HG03135 (cell line): ENCODE data around the gene COL9A3.

Source experiments
- ATAC-seq: cut with Tn5 transposase; IDR thresholded peaks from one replicate; pipeline ENCODE4 v1.9.1; 2021; ENCODE audit warnings: mild to moderate bottlenecking, moderate library complexity; ENCODE audit not compliant: unreplicated experiment

The COL9A3 gene

DNA sequence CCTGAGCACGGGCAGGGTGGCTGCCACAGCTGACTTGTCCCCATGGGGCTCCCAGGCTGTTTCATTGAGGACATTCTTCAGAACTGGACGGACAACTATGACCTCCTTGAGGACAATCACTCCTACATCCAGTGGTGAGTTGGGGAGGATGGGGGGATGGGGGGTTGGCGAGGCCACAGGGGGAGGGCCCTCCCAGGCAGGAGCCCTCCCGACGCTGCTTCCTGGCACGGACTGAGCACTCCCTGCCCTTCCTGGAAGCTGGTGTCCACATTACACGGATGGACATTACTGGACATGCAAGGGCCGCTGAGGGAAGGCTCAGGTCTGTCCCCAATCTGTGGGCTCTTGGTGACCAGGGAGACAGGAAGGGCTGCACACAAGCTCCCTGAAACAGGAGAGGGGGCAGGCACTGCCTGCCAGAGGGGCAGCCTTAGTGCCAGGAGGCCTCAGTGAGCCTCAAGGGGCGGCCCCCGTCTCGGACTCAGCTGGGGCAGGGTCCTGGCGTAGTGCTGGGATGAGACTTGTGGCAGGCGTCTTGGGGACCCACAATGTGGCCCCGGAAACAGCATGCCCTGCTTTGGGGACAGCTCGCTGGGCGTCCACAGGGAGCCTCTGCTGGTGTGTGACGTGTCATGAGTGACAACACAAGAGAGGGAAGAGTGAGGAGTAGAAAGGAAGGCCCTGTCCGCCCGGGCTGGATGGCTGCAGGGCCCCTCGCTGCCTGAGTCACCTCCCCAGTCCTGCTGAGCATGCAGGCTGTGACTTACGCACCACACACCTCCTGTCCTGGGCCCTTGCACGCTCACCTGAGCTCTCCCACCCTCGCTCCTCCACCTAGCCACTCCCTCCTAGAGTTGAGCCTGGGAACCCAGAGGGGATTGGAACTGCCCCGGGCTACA, 7.1 kb upstream of the COL9A3 start:
- ATAC-seq = no peak

DNA sequence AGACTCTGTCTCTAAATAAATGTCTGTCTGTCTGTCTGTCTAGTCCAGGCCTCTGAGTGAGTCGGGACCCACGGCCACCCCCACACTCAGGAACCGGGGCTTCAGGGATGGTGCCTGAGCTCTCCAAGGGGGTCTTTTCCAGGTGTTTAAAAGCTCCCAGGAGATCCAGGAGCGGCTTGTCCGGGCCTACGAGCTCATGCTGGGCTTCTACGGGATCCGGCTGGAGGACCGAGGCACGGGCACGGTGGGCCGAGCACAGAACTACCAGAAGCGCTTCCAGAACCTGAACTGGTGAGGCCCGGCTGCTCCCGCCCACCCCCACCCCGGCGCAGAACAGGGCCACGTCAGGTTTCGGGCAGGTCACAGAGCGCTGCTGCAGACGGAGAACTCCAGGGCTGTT, 5.5 kb upstream of the COL9A3 start:
- no peak for ATAC-seq

DNA sequence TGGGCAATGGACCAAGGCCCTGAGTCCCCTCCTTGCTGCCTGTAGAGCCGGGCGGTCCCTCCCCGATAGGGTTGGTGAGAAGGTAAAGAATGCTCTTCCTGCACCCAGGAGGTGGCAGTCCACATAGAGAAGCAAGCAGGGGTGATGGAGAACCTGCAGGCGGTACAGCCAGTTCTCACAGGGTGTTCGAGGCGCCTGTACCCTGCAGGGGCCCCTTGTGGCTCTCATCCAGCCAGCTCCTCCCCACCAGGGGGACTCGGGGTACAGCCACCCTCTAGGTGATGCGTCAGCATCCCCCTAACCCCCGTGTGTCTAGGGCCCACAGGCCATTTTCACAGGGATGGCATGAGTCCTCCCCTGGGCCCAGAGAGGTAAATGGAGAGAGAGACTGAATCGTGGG, 5.1 kb upstream of the COL9A3 start:
- ATAC-seq = no peak

DNA sequence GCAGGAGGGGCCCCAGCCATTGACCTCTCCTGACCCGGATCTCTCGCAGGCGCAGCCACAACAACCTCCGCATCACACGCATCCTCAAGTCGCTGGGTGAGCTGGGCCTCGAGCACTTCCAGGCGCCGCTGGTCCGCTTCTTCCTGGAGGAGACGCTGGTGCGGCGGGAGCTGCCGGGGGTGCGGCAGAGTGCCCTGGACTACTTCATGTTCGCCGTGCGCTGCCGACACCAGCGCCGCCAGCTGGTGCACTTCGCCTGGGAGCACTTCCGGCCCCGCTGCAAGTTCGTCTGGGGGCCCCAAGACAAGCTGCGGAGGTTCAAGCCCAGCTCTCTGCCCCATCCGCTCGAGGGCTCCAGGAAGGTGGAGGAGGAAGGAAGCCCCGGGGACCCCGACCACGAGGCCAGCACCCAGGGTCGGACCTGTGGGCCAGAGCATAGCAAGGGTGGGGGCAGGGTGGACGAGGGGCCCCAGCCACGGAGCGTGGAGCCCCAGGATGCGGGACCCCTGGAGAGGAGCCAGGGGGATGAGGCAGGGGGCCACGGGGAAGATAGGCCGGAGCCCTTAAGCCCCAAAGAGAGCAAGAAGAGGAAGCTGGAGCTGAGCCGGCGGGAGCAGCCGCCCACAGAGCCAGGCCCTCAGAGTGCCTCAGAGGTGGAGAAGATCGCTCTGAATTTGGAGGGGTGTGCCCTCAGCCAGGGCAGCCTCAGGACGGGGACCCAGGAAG, 4.5 kb upstream of the COL9A3 start:
- ATAC-seq = no peak

DNA sequence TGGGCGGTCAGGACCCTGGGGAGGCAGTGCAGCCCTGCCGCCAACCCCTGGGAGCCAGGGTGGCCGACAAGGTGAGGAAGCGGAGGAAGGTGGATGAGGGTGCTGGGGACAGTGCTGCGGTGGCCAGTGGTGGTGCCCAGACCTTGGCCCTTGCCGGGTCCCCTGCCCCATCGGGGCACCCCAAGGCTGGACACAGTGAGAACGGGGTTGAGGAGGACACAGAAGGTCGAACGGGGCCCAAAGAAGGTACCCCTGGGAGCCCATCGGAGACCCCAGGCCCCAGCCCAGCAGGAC, 4.0 kb upstream of the COL9A3 start:
- ATAC-seq = no peak

DNA sequence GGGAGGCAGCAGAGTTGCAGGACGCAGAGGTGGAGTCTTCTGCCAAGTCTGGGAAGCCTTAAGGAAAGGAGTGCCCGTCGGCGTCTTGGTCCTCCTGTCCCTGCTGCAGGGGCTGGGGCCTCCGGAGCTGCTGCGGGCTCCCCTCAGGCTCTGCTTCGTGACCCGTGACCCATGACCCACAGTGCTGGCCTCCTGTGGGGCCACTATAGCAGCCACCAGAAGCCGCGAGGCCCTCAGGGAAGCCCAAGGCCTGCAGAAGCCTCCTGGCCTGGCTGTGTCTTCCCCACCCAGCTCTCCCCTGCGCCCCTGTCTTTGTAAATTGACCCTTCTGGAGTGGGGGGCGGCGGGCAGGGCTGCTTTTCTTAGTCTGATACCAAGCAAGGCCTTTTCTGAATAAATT, 3.3 kb upstream of the COL9A3 start:
- no peak for ATAC-seq

DNA sequence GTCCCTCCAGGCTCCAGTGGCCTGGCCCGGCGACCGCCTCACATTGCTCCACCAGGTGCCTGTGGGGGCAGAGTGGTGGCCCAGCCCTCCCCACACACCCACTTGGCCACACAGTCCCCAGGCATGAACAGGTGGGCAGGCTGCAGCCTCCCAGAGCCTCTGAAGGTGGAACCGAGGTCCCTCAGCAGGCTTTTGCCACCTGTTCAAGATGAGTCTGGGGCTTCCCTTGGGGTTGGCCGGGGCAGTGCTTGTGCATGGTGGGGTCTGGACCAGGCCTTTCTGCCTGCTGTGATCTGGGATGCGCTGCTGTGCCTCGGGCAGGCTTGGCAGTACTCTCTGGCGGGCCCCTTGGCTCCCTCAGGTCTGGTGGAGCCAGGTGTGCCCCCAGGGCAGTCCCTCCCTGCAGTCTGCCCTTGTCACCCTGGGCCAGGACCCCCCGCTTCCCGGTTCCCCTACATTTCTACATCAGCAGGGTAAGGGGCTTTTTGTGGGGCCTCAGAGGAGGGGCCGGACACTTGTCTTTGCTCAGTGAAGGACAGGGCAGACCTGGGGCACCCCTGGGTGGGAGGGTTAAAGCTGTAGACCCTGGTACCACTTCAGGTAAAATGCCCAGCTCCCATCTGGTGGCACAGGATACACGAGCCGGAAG, 2.7 kb upstream of the COL9A3 start:
- ATAC-seq = no peak

DNA sequence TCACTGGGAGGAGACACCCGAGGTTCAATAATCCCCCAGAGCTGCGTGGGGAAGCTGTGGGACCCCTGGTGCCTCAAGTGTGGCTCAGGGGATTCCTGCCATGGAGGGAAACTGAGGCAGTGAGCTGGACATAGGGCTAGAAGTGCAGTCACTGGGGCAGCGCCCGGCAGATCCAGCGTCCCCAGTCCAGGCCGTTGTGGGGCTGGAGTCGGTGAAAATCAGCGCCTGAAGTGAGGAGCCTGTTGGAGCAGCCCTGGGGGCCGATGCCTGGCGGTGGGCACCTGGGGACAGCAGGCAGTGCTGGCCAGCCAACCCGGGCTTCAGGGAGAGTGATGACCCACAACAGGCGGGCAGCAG, 2.2 kb upstream of the COL9A3 start:
- no peak for ATAC-seq

DNA sequence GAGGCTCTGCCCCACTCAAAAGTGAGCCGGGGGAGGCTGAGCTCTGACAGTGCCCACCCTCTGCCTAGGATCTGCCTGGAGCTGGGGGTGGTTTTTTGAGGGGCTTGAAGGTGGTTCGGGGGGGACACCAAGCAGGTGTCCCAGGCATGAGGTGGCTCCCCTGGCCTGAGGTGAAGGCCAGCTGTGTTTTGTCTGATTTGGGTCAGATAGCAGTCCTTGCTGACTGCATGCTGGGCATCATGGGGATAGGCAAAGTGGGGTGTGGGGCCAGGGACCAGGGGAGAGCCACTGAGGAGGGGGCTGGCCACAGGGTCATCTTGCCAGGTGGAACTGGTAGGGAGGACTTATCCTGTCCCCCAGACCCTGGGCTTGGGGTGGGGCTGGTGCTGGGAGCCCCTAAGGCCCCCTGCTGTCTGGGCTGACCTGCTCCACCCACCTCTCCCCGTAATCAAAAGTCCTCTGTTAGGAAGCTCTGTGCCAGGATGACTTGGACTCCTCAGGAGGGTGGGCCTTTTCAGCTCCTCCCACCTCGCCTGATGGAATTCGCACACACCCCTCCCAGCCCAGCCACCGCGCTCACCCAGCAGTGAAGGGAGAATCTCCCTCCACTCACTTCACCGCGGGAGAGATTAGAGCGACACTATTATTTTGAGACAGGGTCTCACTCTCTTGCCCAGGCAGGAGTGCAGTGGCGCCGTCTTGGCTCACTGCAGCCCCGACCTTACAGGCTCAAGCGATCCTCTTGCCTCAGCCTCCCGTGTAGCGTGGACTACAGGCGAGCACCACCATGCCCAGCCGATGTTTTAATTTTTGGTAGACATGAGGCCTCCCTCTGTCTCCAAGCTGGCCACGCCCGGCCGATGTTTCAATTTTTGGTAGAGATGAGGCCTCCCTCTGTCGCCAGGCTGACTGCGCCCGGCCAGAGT, 1.5 kb upstream of the COL9A3 start:
- no peak for ATAC-seq

DNA sequence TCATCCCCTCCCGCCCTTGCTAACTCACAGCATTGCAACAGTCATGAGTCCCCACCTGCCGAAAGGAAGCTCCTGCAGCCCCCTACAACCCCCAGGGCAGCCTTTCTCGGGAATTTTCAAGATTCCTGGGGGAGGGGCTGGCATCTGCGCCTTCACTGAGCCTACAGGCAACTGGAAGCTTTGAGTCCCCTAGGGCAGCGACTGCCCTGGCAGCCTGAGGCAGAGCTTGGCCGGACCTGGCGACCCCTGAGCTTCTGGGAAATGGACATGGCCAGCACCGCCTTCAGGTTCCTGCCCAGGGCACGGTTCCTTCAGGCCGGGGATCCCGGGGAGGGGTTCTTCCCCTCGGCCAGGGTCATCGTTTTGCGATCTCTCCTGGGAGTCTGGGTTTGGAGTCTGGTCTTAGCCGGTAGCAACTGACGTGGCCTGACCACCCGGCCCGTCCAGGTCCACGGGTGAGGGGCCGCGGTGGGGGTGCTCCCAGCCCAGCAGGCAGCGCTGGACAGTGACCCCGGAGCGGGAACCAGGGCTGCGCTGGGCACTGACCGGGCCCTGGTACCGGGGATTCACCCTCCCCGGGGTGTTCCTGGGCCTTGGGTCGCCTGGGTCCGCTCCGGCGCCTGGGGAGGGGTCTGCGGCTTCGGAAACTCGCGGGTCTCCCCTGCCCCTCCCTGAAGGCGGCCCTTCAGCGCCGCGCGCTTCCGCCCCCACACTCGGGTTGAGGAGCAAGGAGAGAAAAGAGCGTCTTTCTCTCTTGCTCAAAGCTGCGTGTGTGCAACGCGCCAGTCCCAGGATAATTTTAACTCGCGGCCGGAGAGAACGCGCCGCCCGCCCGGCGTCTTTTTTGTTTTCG, 593 bp upstream of the COL9A3 start:
- ATAC-seq = no peak

DNA sequence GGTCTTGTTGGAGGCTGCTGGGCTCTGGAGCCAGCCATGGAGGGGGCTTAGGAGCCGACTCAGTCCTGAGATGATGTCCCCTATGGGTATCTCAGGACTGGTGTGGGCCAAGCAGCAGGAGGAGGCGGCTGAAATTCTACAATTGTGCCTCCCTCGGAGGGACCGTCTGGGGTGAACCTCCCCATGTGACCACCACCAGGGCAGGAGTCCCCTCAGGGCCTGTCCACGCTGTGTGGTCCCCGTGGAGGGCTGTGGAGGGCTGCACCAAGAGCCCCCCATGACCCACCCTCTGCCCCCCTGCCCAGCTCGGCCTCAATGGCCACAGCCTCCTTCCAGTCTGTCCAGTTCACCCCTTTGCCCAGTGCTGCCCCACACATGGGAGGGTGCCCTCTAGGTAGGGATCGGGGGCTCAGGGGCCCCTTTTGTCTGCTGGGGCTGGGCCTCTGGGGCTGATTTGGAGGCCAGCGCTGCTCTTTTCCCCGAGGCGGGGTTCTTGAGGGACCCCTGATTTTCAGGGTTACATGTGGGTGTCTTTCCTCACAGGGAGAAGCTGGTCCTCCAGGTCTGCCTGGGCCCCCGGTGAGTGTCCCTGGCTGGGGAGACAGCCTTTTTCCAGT, 1.2 kb downstream of the COL9A3 start:
- no peak for ATAC-seq

DNA sequence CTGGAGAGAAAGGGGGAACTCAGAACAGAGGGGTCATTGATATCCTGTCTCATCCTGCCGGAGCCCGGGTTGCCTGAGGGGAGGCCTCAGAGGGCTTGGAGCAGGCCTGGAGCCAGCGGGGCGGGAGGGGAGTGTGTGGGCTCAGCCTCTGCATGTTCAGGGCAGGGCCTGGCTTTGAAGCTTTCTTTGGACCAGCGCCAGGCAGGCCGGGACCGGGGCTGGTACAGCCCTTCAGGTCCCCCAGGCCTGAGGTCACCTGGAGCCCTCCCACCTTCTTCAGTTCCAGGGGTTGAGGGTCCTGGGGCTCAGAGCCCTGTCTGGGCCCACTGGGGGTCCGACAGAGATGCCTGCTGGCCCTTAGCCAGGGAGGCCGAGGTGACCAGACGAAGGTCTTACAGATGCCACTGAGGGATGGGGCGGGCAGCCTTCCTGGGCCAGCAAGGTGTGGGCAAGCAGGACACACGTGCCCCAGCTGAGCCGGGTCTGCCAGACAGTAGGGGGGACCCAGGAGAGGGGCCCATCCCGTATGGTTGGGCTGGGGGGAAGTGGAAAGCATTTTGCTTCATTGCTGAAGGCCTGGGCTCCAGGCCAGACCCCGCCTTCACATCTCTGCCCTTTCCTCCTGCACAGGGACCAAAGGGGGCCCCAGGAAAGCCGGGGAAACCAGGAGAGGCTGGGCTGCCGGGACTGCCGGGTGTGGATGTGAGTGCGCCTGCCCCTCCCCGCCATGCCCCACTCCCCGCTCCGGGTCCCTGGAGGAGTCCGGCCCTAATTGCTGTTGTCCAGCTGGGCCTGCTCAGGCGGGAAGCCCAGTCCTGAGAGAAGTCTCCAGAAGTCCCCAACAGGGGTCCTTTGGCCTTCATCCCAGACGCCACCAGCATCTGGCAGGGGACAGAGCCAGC, 2.0 kb downstream of the COL9A3 start:
- ATAC-seq = no peak

DNA sequence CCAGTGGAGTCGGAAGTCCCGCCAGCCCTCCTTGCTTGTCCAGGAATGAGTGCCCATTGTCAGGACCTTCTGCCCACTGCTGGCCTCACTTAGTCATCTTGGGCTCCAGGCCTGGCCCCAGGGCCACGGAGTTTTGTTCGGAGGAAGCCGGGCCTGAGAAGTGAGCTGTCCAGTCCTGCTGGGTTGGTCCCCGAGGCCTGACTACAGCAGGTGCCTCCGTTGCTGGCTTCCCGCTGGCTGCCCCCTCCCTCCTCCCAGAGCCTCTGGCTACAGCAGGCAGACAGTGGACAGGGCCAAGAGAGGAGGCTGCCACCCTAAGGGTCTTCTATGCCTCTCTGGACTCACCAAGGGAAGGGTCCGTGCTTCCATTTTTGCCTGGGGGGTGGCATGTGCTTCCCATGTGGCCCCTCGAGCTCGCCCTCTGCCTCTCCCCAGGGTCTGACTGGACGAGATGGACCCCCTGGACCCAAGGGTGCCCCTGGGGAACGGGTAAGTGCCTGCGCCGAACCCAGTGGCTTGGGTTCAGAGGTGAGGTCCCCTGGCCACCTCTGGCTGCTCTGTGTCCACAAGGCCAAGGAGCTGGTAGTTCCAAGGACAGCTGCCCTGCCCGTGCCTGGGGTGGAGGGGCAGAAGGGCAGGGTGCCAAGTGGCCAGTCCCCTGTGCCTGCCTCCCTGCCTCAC, 2.8 kb downstream of the COL9A3 start:
- ATAC-seq = no peak

DNA sequence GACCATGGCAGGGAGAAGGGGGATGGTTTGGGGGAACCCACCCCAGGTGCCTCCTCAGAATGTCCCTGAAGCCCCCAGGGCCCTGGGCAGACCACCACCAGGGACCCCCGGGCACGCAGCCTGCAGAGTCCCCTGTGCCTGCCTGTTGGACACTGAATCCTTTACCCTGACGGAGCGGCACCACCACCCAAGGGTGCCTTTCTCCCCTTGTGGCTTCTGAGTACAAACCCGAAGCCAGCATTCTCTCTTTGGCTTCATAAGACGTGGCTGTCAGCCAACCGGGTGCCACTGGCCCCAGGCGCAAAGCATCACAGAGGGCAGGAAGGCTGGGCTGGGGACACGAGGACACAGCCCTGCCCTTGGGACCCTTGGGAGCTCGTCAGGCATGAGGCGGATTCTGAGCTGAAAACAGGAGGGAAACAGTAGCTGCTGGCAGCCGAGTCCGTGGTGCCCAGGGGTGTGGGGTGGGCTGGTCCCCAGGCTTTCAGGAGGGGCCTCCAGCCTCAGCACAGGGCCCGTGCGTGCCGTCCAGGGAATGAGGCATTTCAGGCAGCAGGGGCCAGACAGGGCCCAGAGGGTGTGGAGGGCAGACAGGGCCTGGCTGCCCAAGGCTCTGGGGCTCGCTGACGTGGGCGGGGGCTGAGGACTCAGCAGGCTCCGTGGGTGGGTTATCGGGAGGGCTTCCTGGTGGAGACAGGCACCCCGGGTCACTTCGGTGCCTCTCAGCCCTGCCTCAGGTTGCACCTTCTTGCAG, 3.5 kb downstream of the COL9A3 start:
- ATAC-seq = no peak

DNA sequence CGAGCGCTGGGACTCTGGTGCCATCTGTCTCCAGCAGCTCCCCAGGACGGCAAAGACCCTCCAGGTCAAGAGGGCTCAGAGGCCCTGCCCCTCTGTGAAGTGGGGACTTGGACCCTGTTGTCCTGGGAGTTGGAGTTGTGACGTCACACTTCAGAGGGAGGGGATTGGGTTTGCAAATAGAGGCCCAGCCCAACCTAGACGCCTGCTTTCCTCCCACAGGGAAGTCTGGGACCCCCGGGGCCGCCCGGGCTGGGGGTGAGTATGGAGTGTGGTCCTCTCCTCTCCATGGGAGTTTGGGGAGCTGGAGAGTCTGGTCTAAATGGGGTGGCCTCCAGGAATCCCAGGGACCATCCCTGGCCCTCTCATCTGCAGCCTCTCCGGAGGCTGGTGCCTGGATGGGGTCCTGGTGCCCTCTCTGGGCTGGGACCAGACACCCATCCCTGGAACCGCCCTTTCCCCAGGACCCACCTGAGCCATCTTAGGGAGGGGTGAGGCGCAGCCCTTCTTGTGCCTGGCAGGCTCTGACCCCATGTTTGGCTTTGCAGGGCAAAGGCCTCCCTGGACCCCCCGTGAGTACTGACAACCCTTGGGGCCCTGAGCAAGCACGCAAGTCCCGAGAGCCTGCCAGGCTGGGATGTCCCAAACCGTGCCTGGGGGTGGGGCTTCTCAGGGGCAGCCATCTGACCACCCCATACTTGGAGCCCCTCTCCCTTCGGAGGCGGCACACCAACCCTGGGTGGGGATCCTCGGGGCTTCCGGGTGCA, 4.3 kb downstream of the COL9A3 start:
- ATAC-seq = no peak

DNA sequence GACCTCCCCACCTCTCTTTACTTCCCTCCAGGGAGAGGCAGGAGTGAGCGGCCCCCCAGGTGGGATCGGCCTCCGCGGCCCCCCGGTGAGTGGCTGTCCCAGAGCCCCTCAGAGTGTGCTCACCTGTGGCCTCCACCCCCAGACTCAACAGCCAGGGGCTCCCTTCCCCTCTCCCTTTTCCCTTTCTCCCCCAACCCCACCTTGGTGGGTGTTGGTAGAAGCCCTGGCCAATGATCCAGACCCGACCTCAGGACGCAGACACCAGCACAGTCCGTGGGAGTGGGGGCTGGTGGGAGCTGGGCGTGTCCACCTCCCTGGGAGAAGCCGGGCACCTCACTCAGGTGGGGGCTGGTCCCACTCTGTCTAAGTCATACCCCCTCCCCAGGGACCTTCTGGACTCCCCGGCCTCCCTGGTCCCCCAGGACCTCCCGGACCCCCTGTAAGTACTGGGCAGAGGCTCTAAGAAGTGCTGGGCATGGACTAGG, 4.9 kb downstream of the COL9A3 start:
- no peak for ATAC-seq
